Type B pancreatic cell (in vitro differentiated cells): ENCODE data around the gene ALOX5. TPM values are rescaled to one million over a fixed set of nuclear protein-coding genes. Genes with fewer than 3 reads are reported as not detected.

Experiments used
- DNase-seq: peaks from one replicate; pipeline ENCODE4 v3.0.0; 2021; ENCODE audit warnings: mixed read lengths; ENCODE audit not compliant: unreplicated experiment; ENCODE audit errors: extremely low spot score
- H3K27ac Mint-ChIP-seq: 2 replicates; pipeline ENCODE4 v1.8.0; 2021; ENCODE audit warnings: mild to moderate bottlenecking, mixed read lengths
- H3K27me3 Mint-ChIP-seq: 2 replicates; pipeline ENCODE4 v1.8.0; 2021; ENCODE audit warnings: mixed read lengths
- H3K36me3 Mint-ChIP-seq: 2 replicates; pipeline ENCODE4 v1.8.0; 2021; ENCODE audit warnings: mixed read lengths
- H3K4me1 Mint-ChIP-seq: one replicate; pipeline ENCODE4 v1.8.0; 2021; ENCODE audit warnings: mixed read lengths; ENCODE audit not compliant: unreplicated experiment
- H3K4me3 Mint-ChIP-seq: 2 replicates; pipeline ENCODE4 v1.8.0; 2021; ENCODE audit warnings: mild to moderate bottlenecking, mixed read lengths
- H3K9me3 Mint-ChIP-seq: 2 replicates; pipeline ENCODE4 v1.8.0; 2021; ENCODE audit warnings: mixed read lengths
- total RNA-seq: library from RNA; stranded (reverse); gene quantifications from 2 replicates; pipeline ENCODE4 v1.2.1, GENCODE V29; 2021; ENCODE audit warnings: low replicate concordance
- TF ChIP-seq, protein P1 (sequence below): fragments of 200-600 bp; sonication (generic); conservative IDR thresholded peaks from 2 replicates; pipeline ENCODE4 v1.5.0; 2021; ENCODE audit warnings: antibody characterized with exemption, mild to moderate bottlenecking

The ALOX5 gene
- total RNA-seq, 1 donor from 2014 or later = 7.9 TPM

DNA sequence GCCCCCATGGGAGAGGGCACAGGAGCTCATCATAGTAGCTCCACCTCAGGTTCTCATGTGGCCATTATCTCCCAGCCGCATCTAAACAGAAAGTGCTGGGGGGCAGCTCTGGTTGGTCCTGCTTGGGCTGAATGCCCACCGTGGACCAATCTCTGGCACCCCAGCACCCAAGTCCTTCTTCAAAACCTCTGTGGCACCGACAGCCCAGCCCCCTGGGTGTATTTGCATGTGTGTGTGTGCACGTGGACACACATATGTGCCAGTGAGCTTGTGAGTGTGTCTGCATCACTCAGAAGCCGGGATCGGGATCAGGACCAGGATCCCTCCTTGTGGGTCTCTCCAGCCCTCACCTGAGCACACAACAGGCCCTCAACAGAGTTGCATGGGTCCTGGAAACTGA, 68.2 kb downstream of the ALOX5 start:
- Mint-ChIP-seq H3K4me1 (peaks cover 4% of the 10 kb centered on the region), H3K4me3 (no peak overlapping the region), H3K27me3 (no peaks in the 10 kb centered on the region), H3K27ac (no peak overlapping the region), H3K36me3 (no peaks in the 10 kb centered on the region), H3K9me3 (no peaks in the 10 kb centered on the region)
- no peak for DNase-seq
- TF ChIP-seq, protein P1, sequence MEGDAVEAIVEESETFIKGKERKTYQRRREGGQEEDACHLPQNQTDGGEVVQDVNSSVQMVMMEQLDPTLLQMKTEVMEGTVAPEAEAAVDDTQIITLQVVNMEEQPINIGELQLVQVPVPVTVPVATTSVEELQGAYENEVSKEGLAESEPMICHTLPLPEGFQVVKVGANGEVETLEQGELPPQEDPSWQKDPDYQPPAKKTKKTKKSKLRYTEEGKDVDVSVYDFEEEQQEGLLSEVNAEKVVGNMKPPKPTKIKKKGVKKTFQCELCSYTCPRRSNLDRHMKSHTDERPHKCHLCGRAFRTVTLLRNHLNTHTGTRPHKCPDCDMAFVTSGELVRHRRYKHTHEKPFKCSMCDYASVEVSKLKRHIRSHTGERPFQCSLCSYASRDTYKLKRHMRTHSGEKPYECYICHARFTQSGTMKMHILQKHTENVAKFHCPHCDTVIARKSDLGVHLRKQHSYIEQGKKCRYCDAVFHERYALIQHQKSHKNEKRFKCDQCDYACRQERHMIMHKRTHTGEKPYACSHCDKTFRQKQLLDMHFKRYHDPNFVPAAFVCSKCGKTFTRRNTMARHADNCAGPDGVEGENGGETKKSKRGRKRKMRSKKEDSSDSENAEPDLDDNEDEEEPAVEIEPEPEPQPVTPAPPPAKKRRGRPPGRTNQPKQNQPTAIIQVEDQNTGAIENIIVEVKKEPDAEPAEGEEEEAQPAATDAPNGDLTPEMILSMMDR = no peak

DNA sequence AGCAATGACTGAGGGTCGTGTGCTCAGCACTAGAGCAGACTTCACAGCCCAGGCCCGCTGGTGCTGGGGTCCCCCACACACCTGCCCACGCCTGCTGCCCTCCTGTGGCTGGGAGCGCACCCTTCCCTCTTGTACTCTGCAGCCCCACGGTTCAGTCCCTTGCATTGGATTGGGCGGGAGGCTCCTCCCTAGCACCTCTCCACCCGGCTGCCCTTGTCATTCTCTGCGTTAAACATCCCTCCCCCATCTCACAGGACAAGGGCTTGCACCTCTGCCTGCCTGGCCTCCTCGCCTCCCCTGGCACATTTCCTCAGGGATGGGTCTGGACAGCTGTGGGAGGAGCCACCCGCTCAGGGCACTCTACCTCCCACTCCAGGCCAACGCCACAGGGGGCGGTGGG, 68.6 kb downstream of the ALOX5 start:
- TF ChIP-seq, protein P1 = no peak
- Mint-ChIP-seq H3K9me3 (no peaks in the 10 kb centered on the region), H3K4me1 (peaks cover 4% of the 10 kb centered on the region), H3K27ac (no peak overlapping the region), H3K36me3 (no peaks in the 10 kb centered on the region), H3K27me3 (no peaks in the 10 kb centered on the region), H3K4me3 (no peak overlapping the region)
- DNase-seq = no peak

DNA sequence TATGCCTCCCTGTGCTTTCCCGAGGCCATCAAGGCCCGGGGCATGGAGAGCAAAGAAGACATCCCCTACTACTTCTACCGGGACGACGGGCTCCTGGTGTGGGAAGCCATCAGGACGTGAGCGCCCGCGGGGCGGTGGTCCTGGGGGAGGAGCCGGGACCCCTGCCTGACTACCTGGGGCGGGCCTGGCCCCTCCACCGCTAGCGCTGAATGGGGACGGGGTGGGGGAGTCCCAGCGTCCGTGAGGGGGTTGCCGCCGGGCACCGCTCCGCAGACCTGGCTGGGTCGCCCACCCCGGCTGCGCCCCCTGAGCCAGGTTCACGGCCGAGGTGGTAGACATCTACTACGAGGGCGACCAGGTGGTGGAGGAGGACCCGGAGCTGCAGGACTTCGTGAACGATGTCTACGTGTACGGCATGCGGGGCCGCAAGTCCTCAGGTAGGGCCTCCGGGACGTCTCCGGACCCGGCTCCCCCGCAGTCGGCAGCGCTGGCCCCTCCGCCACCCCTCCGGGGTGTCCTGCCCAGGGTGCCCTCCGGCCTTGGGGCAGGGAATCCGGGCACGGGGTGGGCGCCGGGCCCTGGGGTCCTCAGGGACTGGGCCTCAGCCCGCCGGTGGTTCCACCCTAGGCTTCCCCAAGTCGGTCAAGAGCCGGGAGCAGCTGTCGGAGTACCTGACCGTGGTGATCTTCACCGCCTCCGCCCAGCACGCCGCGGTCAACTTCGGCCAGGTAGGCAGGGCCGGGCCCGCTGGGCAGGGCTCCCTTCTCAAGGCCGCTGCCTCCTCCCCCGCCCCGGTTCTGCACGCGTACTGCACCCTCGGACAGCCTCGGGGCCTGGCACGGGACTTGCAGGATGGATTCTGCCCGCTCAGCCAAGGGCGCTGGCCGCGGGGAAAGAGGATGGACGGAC, 69.3 kb downstream of the ALOX5 start:
- DNase-seq = no peak
- Mint-ChIP-seq H3K9me3 (no peaks in the 10 kb centered on the region), H3K4me3 (no peak overlapping the region), H3K27ac (no peak overlapping the region), H3K36me3 (no peaks in the 10 kb centered on the region), H3K4me1 (peaks cover 4% of the 10 kb centered on the region), H3K27me3 (no peaks in the 10 kb centered on the region)
- TF ChIP-seq, protein P1 = no peak

DNA sequence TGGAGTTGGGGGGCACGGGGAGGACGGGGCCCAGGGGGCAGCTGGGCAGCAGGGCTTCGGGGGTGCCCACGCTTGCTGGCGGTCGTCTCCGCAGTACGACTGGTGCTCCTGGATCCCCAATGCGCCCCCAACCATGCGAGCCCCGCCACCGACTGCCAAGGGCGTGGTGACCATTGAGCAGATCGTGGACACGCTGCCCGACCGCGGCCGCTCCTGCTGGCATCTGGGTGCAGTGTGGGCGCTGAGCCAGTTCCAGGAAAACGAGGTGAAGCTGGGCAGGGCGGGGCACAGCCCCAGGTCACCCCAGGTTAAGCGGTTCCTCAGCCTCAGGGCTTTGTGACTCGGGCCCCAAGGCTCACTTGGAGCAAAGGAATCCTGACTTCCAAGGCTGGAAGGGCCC, 70.0 kb downstream of the ALOX5 start:
- H3K27me3 Mint-ChIP-seq = no peaks in the 10 kb centered on the region
- H3K4me3 Mint-ChIP-seq = no peak overlapping the region
- no peak overlapping the region for H3K27ac Mint-ChIP-seq
- H3K36me3 Mint-ChIP-seq = no peaks in the 10 kb centered on the region
- no peaks in the 10 kb centered on the region for H3K9me3 Mint-ChIP-seq
- peaks cover 4% of the 10 kb centered on the region for H3K4me1 Mint-ChIP-seq
- no peak for DNase-seq
- TF ChIP-seq, protein P1 = no peak

DNA sequence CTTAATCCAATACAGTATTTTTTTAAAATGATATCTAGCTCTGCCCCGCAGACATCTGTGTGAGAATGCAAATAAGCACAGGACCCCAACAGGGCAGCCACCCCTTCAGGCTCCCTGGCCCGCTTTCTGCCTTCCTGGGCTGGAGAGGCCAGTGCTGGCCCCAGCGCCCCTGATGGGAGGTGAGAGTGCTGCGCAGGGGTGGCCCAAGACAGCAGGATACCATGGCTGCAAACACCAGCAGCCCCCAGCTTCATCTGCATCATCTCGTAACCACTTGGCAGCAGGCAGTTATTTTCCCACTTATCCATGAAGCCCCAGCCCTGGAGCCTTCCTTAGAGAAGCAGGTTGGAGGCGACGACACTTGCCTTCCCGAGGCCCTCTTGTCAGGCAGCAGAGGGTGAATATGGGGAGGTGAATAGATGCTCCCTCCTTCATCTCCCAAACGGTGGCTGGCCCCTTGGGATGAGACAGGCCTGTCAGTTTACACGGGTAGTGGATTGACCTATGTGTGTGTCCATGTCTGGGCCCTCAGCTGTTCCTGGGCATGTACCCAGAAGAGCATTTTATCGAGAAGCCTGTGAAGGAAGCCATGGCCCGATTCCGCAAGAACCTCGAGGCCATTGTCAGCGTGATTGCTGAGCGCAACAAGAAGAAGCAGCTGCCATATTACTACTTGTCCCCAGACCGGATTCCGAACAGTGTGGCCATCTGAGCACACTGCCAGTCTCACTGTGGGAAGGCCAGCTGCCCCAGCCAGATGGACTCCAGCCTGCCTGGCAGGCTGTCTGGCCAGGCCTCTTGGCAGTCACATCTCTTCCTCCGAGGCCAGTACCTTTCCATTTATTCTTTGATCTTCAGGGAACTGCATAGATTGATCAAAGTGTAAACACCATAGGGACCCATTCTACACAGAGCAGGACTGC, 71.2 kb downstream of the ALOX5 start:
- Mint-ChIP-seq H3K4me1 (no peaks in the 10 kb centered on the region), H3K4me3 (no peak overlapping the region), H3K27ac (no peak overlapping the region), H3K27me3 (no peaks in the 10 kb centered on the region), H3K9me3 (no peaks in the 10 kb centered on the region), H3K36me3 (no peaks in the 10 kb centered on the region)
- TF ChIP-seq, protein P1 = no peak
- DNase-seq = no peak
